GM23338 (cell line): ENCODE results near the gene MAG. TPM values are rescaled to one million over a fixed set of nuclear protein-coding genes. Genes with fewer than 3 reads are reported as not detected.

Source experiments
- ATAC-seq: fragments of 200-7000 bp; cut with Tn5 transposase; 3 replicates; pipeline ENCODE4 v1.9.1; 2020
- DNase-seq: peaks from one replicate; pipeline ENCODE4 v3.0.0-alpha.2; 2015; ENCODE audit warnings: low spot score
- H2AFZ ChIP-seq: fragments of 200-600 bp; sonication (generic); 2 replicates; pipeline ENCODE4 v1.8.0; 2016; ENCODE audit warnings: antibody characterized with exemption, mild to moderate bottlenecking, moderate library complexity
- H3F3A ChIP-seq: fragments of 200-600 bp; sonication (generic); replicated peaks from 2 replicates; pipeline ENCODE4 v1.8.0; 2017; ENCODE audit warnings: antibody characterized with exemption, mixed run types, low read depth
- H3K27ac ChIP-seq: fragments of 200-600 bp; sonication (generic); 2 replicates; pipeline ENCODE4 v1.6.1; 2016; ENCODE audit warnings: low read depth
- H3K27me3 ChIP-seq: fragments of 200-600 bp; sonication (generic); 2 replicates; pipeline ENCODE4 v1.8.0; 2016; ENCODE audit warnings: mild to moderate bottlenecking, mixed run types, moderate library complexity; ENCODE audit not compliant: insufficient read depth
- H3K36me3 ChIP-seq: fragments of 200-600 bp; sonication (generic); 2 replicates; pipeline ENCODE4 v1.8.0; 2016; ENCODE audit warnings: mild to moderate bottlenecking; ENCODE audit not compliant: insufficient read depth
- H3K4me1 ChIP-seq: fragments of 200-600 bp; sonication (generic); 2 replicates; pipeline ENCODE4 v1.8.0; 2016; ENCODE audit warnings: mild to moderate bottlenecking, moderate library complexity; ENCODE audit not compliant: insufficient read depth
- H3K4me2 ChIP-seq: fragments of 200-600 bp; sonication (generic); 2 replicates; pipeline ENCODE4 v1.7.1; 2017; ENCODE audit warnings: mixed run types
- H3K4me3 ChIP-seq: fragments of 200-600 bp; sonication (generic); 2 replicates; pipeline ENCODE4 v1.6.1; 2016; ENCODE audit warnings: mixed run types
- H3K79me2 ChIP-seq: fragments of 200-600 bp; sonication (generic); replicated peaks from 2 replicates; pipeline ENCODE4 v1.8.0; 2017; ENCODE audit warnings: mild to moderate bottlenecking; ENCODE audit not compliant: insufficient read depth
- H3K9me2 ChIP-seq: fragments of 200-600 bp; sonication (generic); 2 replicates; pipeline ENCODE4 v1.8.0; 2017; ENCODE audit not compliant: insufficient read depth
- H4K20me1 ChIP-seq: fragments of 200-600 bp; sonication (generic); replicated peaks from 2 replicates; pipeline ENCODE4 v1.8.0; 2017; ENCODE audit warnings: mild to moderate bottlenecking; ENCODE audit not compliant: insufficient read depth
- H3K27ac Mint-ChIP-seq: 2 replicates; pipeline ENCODE4 v1.8.0; 2020; ENCODE audit warnings: inconsistent platforms, mild to moderate bottlenecking, moderate library complexity, mixed read lengths
- H3K27me3 Mint-ChIP-seq: 3 replicates; pipeline ENCODE4 v1.8.0; 2022; ENCODE audit warnings: low read depth, mild to moderate bottlenecking, moderate library complexity, mixed read lengths, inconsistent platforms; ENCODE audit not compliant: insufficient read depth, poor library complexity
- H3K36me3 Mint-ChIP-seq: 3 replicates; pipeline ENCODE4 v1.8.0; 2021; ENCODE audit warnings: low read depth, mild to moderate bottlenecking, inconsistent platforms, moderate library complexity, mixed read lengths
- H3K4me1 Mint-ChIP-seq: 3 replicates; pipeline ENCODE4 v1.8.0; 2020; ENCODE audit warnings: mild to moderate bottlenecking, inconsistent platforms, mixed read lengths
- H3K4me3 Mint-ChIP-seq: 3 replicates; pipeline ENCODE4 v1.8.0; 2021; ENCODE audit warnings: moderate library complexity, mild to moderate bottlenecking, inconsistent platforms, mixed read lengths
- H3K9me3 Mint-ChIP-seq: 3 replicates; pipeline ENCODE4 v1.8.0; 2020; ENCODE audit warnings: moderate library complexity, mild to moderate bottlenecking, inconsistent platforms, mixed read lengths
- EZH2phosphoT487 ChIP-seq: fragments of 200-600 bp; sonication (generic); IDR thresholded peaks from one replicate; pipeline ENCODE4 v1.8.1; 2018; ENCODE audit warnings: antibody characterized with exemption; ENCODE audit not compliant: unreplicated experiment
- NANOG ChIP-seq: IDR thresholded peaks from 2 replicates; pipeline ENCODE4 v1.6.1; 2016; ENCODE audit warnings: antibody characterized with exemption, borderline replicate concordance
- polyA plus RNA-seq: library from polyadenylated mRNA; unstranded; fragments of >200 nt; fragmentation: Nextera tagmentation; extraction: Ambion mirVana; gene quantifications from 2 replicates; pipeline ENCODE4 v1.2.1, GENCODE V29; 2016
- total RNA-seq: library from RNA; depleted of rRNA; stranded (reverse); fragments of >200 nt; shearing (Covaris generic); gene quantifications from 2 replicates; pipeline ENCODE4 v1.2.3, GENCODE V29; 2014
- TF ChIP-seq, protein P1 (sequence below): IDR thresholded peaks from one replicate; pipeline ENCODE4 v1.6.1; 2018; ENCODE audit warnings: antibody characterized with exemption; ENCODE audit not compliant: unreplicated experiment
- TF ChIP-seq, protein P2 (sequence below): fragments of 250-450 bp; sonication (Bioruptor Pico); IDR thresholded peaks from 2 replicates; pipeline ENCODE4 v1.5.0; 2020; ENCODE audit warnings: mild to moderate bottlenecking, moderate library complexity

The MAG gene
- total and polyA plus RNA-seq, 2 experiments from 2014 or later: 0.61 to 1.3 TPM

DNA sequence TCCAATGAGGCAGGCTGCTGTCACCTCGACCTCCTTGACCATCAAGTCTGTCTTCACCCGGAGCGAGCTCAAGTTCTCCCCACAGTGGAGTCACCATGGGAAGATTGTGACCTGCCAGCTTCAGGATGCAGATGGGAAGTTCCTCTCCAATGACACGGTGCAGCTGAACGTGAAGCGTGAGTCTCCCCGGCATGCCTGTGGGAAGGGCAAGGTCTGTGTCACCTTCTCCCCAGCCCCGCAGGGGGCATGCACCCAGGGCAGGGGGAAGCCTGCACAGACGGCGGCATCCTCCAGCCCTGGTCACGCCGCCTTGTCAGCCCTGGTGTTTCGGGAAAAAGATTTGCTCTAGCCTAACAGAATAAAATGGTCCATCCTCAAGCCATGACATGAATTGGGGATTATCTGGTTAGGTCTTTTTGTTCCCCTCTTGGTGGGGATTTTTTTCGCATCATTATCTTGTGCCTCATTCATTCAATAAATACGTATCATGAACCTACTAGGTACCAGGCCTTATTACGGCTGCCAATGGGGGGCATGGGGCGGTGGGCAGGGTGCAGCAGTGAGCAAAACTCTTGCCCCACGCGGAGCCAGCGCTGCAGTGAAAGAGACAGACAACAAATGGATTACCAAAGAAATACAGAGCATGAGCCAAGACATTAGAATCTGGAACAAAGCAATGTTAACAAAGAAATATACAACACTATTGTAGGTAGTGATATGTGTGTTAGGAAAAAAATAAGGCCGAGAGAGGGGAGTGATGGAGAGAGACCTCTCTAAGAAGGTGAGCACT, 44.4 kb downstream of the MAG start (continued):
- TF ChIP-seq, protein P1, sequence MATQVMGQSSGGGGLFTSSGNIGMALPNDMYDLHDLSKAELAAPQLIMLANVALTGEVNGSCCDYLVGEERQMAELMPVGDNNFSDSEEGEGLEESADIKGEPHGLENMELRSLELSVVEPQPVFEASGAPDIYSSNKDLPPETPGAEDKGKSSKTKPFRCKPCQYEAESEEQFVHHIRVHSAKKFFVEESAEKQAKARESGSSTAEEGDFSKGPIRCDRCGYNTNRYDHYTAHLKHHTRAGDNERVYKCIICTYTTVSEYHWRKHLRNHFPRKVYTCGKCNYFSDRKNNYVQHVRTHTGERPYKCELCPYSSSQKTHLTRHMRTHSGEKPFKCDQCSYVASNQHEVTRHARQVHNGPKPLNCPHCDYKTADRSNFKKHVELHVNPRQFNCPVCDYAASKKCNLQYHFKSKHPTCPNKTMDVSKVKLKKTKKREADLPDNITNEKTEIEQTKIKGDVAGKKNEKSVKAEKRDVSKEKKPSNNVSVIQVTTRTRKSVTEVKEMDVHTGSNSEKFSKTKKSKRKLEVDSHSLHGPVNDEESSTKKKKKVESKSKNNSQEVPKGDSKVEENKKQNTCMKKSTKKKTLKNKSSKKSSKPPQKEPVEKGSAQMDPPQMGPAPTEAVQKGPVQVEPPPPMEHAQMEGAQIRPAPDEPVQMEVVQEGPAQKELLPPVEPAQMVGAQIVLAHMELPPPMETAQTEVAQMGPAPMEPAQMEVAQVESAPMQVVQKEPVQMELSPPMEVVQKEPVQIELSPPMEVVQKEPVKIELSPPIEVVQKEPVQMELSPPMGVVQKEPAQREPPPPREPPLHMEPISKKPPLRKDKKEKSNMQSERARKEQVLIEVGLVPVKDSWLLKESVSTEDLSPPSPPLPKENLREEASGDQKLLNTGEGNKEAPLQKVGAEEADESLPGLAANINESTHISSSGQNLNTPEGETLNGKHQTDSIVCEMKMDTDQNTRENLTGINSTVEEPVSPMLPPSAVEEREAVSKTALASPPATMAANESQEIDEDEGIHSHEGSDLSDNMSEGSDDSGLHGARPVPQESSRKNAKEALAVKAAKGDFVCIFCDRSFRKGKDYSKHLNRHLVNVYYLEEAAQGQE: no peak
- TF ChIP-seq EZH2phosphoT487: no peak
- TF ChIP-seq NANOG: no peak

DNA sequence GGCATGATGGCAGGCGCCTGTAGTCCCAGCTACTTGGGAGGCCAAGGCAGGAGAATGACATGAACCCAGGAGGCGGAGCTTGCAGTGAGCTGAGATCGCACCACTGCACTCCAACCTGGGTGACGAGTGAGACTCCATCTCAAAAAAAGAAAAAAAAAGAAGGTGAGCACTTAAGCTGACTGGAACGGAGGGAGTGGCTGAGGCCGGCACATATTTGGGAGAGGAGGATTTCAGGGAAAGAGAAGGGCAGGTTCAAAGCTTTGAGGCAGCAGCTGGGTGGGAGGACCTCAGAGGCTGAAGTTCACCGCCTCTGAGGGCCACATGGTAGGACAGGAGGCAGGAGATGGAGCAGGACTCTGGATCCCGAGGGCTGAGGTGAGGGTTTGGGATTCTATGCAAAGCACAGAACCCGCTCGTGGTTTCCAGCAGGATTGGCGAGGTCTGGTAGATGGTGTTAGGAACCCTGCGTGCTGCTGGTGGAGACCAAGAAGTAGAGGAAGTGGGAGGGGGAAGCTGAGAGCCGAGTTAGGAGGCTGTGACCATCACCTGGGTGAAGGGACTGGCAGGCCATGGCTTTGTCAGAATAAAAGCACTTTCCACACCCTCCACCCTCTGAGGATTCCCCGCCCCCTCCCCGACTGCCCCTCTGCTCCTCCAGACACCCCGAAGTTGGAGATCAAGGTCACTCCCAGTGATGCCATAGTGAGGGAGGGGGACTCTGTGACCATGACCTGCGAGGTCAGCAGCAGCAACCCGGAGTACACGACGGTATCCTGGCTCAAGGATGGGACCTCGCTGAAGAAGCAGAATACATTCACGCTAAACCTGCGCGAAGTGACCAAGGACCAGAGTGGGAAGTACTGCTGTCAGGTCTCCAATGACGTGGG, 45.4 kb downstream of the MAG start:
- no peak for ATAC-seq
- no peak overlapping the region for H3K4me3 ChIP-seq
- no peaks in the 10 kb centered on the region for H3K4me1 Mint-ChIP-seq
- DNase-seq: no peak
- H3K27me3 ChIP-seq: no peaks in the 10 kb centered on the region
- H3K4me3 Mint-ChIP-seq: no peak overlapping the region
- no peak overlapping the region for H3K27ac Mint-ChIP-seq
- H3K36me3 Mint-ChIP-seq: no peaks in the 10 kb centered on the region
- H2AFZ ChIP-seq: peak overlapping the region; percentile 69; the same call in 1 of the 2 replicates
- peaks cover 6% of the 10 kb centered on the region for H3K27me3 Mint-ChIP-seq
- no peaks in the 10 kb centered on the region for H3K36me3 ChIP-seq
- TF ChIP-seq, protein P2, sequence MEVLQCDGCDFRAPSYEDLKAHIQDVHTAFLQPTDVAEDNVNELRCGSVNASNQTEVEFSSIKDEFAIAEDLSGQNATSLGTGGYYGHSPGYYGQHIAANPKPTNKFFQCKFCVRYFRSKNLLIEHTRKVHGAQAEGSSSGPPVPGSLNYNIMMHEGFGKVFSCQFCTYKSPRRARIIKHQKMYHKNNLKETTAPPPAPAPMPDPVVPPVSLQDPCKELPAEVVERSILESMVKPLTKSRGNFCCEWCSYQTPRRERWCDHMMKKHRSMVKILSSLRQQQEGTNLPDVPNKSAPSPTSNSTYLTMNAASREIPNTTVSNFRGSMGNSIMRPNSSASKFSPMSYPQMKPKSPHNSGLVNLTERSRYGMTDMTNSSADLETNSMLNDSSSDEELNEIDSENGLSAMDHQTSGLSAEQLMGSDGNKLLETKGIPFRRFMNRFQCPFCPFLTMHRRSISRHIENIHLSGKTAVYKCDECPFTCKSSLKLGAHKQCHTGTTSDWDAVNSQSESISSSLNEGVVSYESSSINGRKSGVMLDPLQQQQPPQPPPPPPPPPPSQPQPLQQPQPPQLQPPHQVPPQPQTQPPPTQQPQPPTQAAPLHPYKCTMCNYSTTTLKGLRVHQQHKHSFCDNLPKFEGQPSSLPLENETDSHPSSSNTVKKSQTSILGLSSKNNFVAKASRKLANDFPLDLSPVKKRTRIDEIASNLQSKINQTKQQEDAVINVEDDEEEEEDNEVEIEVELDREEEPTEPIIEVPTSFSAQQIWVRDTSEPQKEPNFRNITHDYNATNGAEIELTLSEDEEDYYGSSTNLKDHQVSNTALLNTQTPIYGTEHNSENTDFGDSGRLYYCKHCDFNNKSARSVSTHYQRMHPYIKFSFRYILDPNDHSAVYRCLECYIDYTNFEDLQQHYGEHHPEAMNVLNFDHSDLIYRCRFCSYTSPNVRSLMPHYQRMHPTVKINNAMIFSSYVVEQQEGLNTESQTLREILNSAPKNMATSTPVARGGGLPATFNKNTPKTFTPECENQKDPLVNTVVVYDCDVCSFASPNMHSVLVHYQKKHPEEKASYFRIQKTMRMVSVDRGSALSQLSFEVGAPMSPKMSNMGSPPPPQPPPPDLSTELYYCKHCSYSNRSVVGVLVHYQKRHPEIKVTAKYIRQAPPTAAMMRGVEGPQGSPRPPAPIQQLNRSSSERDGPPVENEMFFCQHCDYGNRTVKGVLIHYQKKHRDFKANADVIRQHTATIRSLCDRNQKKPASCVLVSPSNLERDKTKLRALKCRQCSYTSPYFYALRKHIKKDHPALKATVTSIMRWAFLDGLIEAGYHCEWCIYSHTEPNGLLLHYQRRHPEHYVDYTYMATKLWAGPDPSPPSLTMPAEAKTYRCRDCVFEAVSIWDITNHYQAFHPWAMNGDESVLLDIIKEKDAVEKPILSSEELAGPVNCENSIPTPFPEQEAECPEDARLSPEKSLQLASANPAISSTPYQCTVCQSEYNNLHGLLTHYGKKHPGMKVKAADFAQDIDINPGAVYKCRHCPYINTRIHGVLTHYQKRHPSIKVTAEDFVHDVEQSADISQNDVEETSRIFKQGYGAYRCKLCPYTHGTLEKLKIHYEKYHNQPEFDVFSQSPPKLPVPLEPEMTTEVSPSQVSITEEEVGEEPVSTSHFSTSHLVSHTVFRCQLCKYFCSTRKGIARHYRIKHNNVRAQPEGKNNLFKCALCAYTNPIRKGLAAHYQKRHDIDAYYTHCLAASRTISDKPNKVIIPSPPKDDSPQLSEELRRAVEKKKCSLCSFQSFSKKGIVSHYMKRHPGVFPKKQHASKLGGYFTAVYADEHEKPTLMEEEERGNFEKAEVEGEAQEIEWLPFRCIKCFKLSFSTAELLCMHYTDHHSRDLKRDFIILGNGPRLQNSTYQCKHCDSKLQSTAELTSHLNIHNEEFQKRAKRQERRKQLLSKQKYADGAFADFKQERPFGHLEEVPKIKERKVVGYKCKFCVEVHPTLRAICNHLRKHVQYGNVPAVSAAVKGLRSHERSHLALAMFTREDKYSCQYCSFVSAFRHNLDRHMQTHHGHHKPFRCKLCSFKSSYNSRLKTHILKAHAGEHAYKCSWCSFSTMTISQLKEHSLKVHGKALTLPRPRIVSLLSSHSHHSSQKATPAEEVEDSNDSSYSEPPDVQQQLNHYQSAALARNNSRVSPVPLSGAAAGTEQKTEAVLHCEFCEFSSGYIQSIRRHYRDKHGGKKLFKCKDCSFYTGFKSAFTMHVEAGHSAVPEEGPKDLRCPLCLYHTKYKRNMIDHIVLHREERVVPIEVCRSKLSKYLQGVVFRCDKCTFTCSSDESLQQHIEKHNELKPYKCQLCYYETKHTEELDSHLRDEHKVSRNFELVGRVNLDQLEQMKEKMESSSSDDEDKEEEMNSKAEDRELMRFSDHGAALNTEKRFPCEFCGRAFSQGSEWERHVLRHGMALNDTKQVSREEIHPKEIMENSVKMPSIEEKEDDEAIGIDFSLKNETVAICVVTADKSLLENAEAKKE (CRISPR knock-in tag): no peak
- TF ChIP-seq NANOG: no peak
- H3K4me2 ChIP-seq: no peak overlapping the region
- no peaks in the 10 kb centered on the region for H3K9me2 ChIP-seq
- H3K4me1 ChIP-seq: no peaks in the 10 kb centered on the region
- no peaks in the 10 kb centered on the region for H3K9me3 Mint-ChIP-seq
- no peaks in the 10 kb centered on the region for H4K20me1 ChIP-seq
- no peaks in the 10 kb centered on the region for H3F3A ChIP-seq
- H3K27ac ChIP-seq: no peak overlapping the region
- H3K79me2 ChIP-seq: no peaks in the 10 kb centered on the region
